Activated T-cell treated with anti-CD3 and anti-CD28 coated beads for 48 hours (primary cell): ENCODE data around the gene ZP2.
"Not testable (repeated sequence)": the region's sequence is repeated elsewhere in the genome, so short reads cannot be mapped to it uniquely, and the experiment has no call there.

Source experiments
- DNase-seq: peaks from one replicate; pipeline ENCODE4 v3.0.0-alpha.2; 2020; ENCODE audit warnings: low read depth

ZP2 gene

DNA sequence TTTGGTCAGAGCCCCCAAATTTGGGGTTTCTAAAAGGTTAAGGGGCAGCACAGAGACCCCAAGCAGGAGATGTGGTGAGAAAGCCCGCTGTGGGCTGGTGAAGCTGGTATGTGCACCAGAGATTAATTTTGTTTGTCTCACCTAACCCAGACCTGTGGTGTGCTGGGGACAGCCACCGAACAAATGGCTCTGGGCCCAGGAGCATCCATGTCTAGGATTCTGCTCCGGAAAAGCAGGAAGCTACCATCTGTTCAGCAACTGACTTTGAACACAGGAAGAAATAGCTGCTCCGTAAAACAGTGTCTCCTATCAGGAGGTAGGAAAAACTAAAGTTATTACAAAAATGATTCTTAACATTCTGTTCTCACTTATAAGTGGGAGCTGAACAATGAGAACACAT lies 2.7 kb upstream of the ZP2 start:
- no peak for DNase-seq

DNA sequence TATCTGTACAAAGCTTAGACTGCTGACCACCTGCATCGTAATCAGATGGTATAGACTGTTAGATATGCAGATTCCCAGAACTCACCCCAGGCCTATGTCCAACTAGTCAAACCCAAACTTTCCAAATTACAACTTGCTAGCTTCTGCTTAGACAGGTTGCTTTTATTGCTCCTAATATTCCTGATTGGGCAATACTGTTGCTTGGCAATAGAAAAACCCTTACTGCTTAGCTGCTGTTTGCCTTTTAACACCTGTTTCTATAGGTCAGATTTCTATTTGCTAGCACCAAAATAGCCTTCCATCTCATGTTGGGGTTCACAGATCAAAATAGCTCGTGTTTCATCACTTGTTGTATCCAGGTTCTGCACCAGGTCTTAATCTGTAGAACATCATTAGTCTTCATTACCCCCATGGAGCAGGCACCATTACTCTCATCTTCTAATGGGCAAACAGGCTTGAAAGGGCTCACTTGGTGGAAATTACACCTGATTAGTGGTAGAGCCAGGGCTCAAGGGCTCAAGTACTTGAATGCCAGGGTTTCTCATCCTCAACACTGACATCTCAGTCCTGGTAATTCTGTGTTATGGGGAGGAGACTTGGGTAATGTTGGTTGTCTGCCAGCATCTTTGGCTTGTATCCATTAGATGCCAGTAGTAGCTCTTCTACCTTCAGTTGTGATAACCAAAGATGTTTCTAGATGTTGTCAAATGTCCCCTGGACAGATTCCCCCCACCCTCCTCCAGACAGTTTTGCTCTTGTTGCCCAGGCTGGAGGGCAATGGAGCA lies 2.7 kb downstream of the ZP2 start:
- no peak for DNase-seq

DNA sequence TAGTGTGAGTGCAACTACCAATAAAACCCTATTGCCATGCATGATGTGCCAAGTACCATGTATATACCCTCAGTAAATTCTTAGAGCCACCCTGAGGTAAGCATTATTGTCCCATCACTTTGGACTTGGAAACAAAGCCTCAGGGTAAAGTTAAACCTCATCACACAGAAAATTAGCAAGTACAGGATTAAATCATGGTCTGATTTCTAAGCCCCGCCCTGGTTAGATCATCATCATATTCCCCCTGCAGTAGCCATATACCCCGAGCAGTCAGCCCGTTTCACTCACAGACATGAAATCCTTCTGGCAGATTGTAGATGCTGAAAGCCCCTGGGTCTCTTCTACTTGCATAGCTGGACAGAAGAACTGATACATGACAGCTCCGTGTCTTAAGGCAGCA lies 4.8 kb downstream of the ZP2 start:
- no peak for DNase-seq

DNA sequence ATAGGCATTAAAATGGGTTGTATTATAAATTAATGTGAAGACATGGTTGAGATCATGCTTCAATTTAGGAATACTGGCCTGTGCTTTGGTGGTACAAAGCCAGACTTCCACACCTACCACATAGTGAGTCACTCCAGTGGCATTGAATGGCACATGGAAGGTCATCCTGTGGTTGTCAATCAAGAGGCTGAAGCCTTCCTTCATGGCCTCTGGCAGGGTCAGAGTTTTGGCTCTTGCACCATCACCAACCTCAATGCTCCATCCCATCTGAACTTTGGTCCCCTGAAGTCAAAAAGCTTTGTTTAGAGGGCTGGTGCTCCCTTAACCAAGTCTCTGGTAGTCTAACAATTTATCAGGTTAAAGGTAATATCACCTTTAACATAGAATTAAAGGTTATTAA lies 6.1 kb downstream of the ZP2 start:
- DNase-seq: no peak

DNA sequence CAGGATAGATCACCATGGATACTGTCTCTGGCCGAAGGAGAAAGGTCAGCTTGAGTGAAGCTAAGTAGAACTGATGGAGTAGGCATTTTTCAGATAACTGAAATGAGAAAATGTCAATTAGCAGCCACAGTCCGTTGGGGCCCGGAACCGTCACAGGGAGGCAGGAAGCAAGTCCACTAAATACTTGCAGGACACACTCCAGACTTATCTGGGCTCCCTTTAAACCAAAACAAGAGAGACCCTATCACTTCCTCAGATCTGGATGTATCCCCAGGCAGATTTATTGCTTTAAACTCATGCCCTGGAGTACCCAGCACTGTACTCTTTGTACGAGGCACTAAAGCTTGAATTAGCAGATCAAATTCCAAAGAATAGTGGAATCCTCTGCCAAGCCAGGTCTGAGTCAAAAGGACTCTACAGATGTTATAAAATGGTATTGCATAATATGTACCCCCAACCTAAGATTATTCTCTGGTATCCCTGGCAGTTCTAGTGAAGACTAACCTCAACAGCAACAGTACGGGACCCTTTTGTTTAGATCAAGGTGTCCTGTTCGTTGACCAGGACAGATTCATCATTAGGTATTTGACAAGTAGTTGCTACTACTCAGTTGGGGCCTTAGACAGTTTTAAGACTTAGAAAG lies 8.1 kb downstream of the ZP2 start:
- no peak for DNase-seq

DNA sequence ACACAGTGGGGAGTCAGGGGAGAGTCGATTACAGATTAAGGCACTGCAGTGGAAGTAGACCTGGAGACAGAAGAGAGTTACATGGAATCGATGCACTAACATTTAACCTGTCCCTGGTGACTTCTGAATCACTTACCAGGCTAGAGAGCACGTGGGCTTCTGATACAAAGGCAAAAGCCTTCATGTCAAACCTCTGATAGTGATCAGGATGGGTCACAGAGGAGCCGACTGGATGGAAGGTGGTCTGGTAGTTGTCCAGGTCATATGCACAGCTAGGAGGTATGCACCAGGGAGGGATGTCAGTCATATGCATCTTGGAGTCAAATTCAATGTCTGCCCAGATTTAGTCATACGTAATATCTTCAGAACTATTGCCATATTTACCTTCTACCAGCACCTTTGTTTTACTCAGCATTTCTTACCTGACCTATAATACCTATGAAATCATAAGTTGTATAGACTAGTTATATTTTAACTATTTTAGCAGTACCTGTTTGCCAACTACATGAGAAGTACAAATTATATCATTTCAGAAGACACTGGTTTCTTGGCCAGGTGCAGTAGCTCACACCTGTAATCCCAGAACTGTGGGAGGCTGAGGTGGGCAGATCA lies 11.7 kb downstream of the ZP2 start:
- DNase-seq: no peak

DNA sequence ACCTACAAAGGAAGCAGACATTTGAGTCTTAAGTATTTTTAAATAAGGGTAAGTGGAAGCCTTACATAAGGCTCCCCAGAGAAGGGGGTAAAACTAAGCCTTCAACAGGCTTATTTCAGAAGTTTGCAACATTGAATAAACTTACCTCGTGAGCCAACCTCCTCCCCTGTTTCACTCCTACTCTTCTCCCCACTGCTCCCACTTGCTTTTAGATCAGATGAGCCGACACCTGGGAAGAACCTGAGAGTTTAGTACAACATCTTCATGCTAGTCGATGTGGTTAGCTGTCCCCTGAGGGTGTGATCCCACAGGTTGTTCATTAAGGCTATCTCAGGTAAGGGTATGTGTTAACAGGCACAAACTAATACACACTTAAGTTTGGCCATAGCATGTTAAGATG lies 13.8 kb downstream of the ZP2 start:
- no peak for DNase-seq

DNA sequence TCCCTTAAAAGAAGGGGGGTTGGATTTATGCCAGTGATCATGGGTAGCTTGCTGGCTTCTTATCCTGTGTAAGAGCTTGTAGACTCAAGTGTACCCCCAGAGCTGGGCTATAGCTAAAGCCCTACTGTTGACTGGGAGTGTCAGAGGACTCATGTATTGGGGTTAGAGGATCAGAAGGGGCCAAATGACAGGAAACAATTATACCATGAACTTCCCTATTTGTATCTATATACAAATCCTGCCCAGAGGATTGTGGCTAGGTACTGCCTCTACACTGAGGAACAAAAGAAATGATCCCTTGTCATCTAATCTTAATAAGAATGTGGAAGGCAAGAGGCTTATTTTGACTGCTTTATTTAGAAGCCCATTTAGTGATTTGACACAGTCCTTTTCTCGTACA lies 14.3 kb downstream of the ZP2 start:
- DNase-seq: no peak

DNA sequence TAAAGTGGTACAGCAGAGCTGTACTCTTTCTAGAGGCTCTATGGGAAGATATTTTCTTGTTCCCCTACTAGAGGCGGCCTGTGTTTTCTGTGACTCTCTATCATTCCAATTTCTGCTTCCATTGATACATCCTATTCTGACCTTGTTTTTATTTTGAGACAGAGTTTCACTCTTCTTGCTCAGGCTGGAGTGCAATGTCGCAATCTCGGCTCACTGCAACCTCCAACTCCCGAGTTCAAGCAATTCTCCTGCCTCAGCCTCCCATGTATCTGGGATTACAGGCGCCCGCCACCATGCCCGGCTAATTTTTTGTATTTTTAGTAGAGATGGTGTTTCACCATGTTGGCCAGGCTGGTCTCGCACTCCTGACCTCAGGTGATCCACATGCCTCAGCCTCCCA lies 16.0 kb downstream of the ZP2 start:
- DNase-seq: not testable (repeated sequence)

DNA sequence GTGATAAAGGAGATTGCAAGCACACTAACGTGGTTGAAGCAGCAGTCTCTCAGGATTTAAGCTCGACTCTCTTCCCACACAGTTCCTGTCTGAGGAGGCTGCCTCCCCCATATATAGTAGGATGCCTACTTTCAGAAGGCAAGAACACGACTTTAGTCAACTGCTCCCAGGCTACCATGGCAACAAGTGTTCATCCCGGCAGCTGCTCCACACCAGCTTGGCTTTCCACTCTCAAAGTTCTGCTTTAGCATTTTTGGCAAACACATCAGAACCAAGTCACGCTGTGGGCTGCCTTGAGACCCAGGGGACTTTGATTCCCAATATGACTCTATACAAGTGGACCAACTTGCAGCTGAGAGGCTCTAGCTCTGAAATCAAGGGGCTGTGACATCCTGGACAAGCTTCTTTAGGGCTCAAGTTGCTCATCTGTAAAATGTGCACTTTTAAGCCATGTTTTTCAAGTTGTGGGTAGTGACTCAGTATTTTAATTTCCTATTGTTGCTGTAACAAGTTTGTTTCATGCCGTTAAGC lies 16.5 kb downstream of the ZP2 start:
- DNase-seq: no peak

DNA sequence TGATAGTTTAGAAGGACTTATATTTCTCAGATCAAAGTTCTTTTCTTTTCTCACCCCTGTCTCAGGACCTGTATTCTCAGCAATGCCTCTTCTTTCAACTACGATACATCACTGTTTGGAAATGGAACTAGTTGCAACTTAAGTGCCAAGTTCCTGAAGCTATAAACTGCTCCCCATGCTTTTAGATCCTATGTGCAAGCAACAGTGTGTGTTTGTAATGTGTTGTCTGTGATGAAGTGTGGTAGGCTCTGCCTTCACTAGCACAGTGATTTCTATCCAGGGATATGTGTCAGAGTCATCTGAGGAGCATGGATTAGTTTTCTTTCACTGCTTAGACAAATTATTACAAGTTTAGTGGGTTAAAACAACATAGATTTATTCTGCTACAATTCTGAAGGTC lies 18.4 kb downstream of the ZP2 start:
- no peak for DNase-seq

DNA sequence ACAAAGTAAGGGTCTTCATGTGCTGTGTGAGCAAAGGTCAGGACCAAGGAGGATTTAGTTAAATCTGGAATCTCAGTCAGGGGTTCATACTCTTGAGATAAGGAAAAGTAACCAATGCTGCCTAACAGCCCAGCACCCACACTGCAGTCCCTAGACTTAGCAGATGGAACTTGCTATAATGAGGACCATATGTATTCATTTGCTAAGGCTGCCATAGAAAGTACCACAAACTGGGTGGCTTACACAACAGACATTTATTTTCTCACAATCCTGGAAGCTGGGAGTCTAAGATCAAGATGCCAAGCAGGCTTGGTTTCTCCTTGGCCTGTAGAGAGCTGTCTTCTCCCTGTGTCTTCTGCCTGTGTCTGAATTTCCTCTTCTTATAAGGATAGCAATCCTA lies 20.8 kb downstream of the ZP2 start:
- no peak for DNase-seq

DNA sequence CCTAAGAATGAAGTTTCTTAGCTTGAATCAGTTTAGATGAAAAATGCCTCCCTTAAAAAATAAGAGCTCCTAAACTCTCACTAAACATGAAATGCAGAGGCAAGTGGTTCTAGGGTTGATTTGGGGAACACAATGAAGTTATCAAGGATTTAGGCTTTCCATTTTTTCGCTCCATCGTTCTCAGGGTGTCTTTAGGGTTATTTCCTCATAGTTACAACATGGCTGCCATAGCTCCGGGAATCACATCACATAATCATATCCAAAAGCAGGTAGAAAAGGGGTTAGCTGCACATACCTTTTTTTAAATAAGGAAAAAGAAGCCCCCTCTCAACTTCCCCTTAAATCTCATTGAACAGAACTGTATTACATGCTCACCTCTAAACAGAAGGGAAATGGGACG lies 21.4 kb downstream of the ZP2 start:
- no peak for DNase-seq

DNA sequence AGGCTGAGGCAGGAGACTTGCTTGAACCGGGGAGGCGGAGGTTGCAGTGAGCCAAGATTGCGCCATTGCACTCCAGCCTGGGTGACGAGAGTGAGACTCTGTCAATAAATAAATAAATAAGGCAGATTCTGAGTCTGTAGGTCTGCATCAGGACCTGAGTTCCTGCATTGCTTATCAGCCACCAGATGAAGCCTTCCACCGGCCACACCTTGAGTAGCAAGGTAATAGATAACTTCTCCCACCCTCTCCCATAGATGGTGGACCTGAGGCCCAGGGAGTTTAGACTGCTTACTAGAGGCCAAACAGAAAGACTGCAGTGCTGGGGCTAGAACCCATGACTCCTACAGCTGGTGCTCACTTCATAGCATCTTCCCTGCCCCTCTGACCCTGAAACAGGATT lies 22.1 kb downstream of the ZP2 start:
- no peak for DNase-seq

DNA sequence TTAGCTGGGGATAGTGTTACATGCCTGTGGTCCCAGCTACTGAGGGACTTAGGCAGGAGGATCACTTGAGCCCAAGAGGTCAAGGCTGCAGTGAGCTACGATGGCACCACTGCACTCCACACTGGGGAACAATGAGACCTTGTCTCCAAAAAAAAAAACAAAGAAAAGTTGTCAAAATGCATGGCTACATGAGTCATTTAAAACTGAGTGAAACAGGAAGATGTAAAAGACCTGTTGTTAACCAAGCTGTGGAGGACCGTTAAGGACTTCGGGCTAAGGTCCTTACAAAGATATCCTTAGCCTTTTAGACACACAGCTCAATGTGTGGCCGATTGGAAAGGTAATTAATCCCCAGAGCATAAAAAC lies 25.1 kb downstream of the ZP2 start:
- no peak for DNase-seq

DNA sequence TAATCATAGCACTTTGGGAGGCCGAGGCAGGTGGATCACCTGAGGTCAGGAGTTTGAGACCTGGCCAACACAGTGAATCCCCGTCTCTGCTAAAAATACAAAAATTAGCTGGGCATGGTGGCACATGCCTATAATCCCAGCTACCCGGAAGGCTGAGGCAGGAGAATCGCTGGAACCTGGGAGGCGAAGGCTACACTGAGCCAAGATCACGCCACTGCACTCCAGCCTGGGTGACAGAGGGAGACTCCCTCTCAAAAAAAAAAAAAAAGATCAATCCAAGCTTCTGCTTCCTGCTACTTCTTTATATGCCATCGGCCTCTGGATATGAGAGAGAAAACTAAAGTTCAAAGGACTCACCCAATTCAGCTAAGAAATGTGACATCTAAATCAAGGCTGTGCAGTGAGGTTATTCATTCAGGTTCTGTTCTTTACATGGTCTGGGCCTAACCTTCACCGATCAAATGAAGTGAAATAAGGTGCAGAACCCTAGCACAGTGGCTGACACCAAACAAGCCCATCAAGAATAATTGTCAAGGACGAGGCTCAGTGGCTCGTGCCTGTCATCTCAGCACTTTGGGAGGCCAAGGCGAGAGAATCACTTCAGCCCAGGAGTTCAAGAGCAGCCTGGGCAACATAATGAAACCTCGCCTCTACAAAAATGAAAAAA lies 25.6 kb downstream of the ZP2 start:
- no peak for DNase-seq

DNA sequence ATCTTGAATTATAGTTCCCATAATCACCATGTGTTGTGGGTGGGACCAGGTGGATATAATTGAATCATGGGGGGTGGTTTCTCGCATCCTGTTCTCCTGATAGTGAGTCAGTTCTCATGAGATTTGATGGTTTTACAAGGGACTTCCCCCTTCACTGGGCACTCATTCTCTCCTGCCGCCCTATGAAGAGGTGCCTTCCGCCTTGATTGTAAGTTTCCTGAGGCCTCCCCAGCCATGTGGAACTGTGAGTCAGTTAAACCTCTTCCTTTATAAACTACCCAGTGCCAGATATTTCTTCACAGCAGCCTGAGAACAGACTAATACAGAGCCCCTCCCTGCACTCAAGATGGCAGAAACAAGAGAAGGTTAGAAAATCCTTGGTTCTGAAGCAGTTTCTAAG lies 26.5 kb downstream of the ZP2 start:
- DNase-seq: peak; percentile 20

DNA sequence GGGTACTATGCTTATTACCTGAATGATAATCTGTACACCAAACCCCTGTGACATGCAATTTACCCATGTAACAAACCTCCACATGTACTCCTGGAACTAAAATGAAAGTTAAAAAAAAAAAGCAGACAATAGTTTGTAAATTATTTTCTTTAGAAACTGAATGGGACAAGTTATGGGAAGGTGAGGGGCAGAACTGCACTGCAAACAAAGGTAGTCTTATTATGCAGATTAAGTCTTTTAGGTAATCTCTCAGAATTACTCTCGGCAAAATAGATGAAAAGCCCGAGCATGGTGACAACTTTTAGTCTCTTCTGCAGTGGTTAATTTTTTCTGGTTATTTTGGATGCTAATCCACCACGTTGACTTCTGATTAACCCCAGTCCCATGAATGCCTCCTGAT lies 27.4 kb downstream of the ZP2 start:
- DNase-seq: no peak

DNA sequence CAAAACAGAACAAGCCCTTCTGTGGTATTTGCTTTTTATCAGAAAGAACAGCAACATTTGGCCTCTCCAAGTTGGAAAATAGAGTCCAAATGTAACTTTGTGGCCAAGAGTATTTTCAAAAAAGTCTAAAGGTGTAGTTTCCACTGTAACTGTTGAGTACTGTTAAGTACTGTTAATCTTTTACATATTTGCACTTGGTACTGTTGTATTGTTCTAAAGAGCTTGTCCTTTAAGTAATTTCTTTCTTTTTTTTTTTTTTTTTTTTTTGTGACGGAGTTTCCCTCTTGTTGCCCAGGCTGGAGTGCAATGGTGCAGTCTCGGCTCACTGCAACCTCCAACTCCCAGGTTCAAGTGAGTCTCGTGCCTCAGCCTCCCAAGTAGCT lies 31.4 kb downstream of the ZP2 start:
- DNase-seq: no peak

DNA sequence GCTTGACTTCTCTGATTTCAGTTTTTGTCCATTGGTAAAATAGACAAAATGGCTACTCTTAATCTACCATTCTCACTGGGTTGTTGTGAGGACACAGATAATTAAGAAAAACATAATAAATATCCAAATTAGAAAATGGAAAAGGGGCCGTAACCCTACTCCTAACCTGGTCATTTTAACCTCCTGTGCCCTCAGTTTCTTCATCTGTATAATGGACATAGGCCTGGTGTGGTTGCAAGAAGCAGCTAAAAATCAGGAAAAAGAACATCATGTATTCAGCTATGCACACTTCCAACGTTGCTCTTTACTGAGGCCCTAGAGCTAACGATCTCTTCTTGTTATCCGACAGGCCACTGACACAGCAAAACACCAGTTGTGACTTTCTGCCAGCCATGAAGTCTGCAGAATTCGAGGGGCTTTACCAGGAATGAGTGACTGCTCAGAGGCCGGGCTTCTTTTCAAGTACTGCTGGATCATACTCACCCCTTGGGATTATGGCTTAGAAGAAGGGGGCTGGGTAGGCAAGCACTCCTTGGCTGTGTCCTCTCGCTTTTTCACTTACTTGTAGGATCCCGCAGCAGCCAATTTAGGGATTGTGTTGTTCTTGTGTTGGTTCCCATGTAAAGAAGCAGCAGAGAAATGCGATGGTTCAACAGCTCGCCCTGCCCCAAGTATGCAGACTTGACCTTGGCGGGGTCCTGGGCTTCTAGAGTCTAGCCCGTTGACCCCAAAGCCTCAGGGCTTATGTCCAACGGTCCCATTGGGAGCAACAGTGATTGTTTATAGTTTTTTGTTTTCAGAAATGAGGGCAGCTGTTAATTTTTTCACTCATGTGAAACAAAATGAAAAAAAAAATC lies 32.0 kb downstream of the ZP2 start:
- DNase-seq: no peak

DNA sequence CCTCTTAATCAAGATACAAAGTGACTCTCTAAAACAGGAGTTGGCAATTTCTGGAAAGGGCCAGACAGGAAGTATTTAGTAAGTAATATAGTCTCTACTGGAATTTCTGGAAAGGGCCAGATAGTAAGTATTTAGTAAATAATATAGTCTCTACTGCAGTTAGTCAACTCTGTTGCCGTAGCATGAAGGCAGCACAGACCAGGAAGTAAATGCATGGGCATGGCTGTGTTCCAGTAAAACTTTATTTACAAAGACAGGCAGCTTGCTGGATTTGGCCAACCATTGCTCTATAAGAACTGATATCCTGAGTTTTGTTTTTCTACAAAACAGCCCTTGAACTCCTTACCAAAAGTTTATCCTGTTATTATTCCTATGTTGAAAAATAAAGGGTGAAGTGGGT lies 36.0 kb downstream of the ZP2 start:
- no peak for DNase-seq

DNA sequence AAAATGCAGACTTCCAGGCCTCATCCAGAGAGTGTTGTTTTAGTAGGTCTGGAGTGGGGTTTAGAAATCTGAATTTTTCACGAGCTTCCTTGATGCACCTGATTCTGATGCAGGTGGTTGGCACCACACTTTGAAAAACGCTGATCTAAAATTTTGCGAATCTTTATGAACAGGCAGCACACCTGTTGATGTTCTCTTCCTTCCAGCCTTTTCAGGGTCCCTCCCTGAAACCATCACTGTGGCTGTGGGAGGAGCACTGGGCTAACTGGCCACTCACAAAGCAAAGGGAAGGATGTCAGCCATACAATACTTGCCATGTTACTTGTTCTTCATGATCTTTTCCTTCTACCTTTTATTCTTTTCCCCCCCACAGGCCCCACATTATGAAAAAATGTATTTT lies 38.7 kb downstream of the ZP2 start:
- DNase-seq: no peak
